GM08714 (cell line): ENCODE measurements around the gene VAV2.

Source experiments
- H3K4me3 ChIP-seq: fragments of 200-500 bp; sonication (Bioruptor generic); 2 replicates; pipeline ENCODE4 v1.5.1; 2014; ENCODE audit warnings: mild to moderate bottlenecking, low read length, inconsistent platforms
- ZNF274 ChIP-seq: IDR thresholded peaks from 2 replicates; pipeline ENCODE4 v1.6.1; 2012; ENCODE audit warnings: mild to moderate bottlenecking, low read depth, low read length

Gene VAV2

GRCh38 chr9:133895335-133895734, 96.8 kb downstream of the VAV2 start:
- no peak for TF ChIP-seq ZNF274

GRCh38 chr9:133894377-133895321, 97.5 kb downstream of the VAV2 start:
- H3K4me3 ChIP-seq = no peak overlapping the region
- TF ChIP-seq ZNF274 = no peak

More at GRCh38 chr9:133895335-133895734, 96.8 kb downstream of the VAV2 start:
- H3K4me3 ChIP-seq = no peak overlapping the region

- no peak overlapping the region for H3K4me3 ChIP-seq
- TF ChIP-seq ZNF274 = no peak
These were observed 98.7 kb downstream of the VAV2 start for GRCh38 chr9:133893191-133893994.

- no peak overlapping the region for H3K4me3 ChIP-seq
- no peak for TF ChIP-seq ZNF274
These were observed 99.8 kb downstream of the VAV2 start for GRCh38 chr9:133892193-133892920.

GRCh38 chr9:133891741-133892140, 100.4 kb downstream of the VAV2 start:
- H3K4me3 ChIP-seq = no peak overlapping the region
- no peak for TF ChIP-seq ZNF274

- TF ChIP-seq ZNF274 = no peak
- no peak overlapping the region for H3K4me3 ChIP-seq
These were observed 101.5 kb downstream of the VAV2 start for GRCh38 chr9:133890583-133890982.

GRCh38 chr9:133889584-133890301, 102.4 kb downstream of the VAV2 start:
- TF ChIP-seq ZNF274 = no peak
- H3K4me3 ChIP-seq = no peak overlapping the region

GRCh38 chr9:133888809-133889491, 103.2 kb downstream of the VAV2 start:
- TF ChIP-seq ZNF274 = no peak
- H3K4me3 ChIP-seq = no peak overlapping the region

- TF ChIP-seq ZNF274 = no peak
- H3K4me3 ChIP-seq = no peak overlapping the region
These were observed 103.9 kb downstream of the VAV2 start for GRCh38 chr9:133888048-133888808.

GRCh38 chr9:133887540-133888047, 104.5 kb downstream of the VAV2 start:
- no peak overlapping the region for H3K4me3 ChIP-seq
- no peak for TF ChIP-seq ZNF274

GRCh38 chr9:133886563-133887501, 105.3 kb downstream of the VAV2 start:
- no peak for TF ChIP-seq ZNF274
- no peak overlapping the region for H3K4me3 ChIP-seq
